ENCODE data around the gene TOM1L2.

GRCh38 chr17:17880577-17881196, 91.5 kb downstream of the TOM1L2 start:
- TF ChIP-seq CTCF (IDR thresholded peaks at IDR 0.05), result no peak
- no peak for TF ChIP-seq POLR2AphosphoS5 (IDR thresholded peaks at IDR 0.05)

Measured in breast epithelium (tissue), 3 donors.